PC-3 (cell line): Measurements from ENCODE around the gene FRG2. TPM values are rescaled to one million over a fixed set of nuclear protein-coding genes. Genes with fewer than 3 reads are reported as not detected.

Source experiments
- ATAC-seq: fragments of 200-7000 bp; cut with Tn5 transposase; 2 replicates; pipeline ENCODE4 v1.9.1; 2020; ENCODE audit warnings: mild to moderate bottlenecking, moderate library complexity
- BruUV-seq: library from RNA; stranded (reverse); fragments of 400-500 nt; replicated peaks from 2 replicates; lab custom pipeline; 2021; lab: Mats Ljungman, UMichigan
- CTCF ChIA-PET: fragments of 300-600 bp; sonication (Branson Sonifier 250); formaldehyde crosslinking; loops from one replicate; lab custom pipeline; 2022; ENCODE audit warnings: antibody characterized with exemption; lab: Charles Lee
- POLR2A ChIA-PET: fragments of 300-600 bp; sonication (Branson Sonifier 250); formaldehyde crosslinking; loops from one replicate; lab custom pipeline; 2022; ENCODE audit warnings: antibody characterized with exemption; ENCODE audit not compliant: unreplicated experiment; lab: Charles Lee
- DNase-seq: peaks from one replicate; pipeline ENCODE4 v3.0.0-alpha.2; 2015
- H2AFZ ChIP-seq: fragments of 300-600 bp; sonication (generic); 2 replicates; pipeline ENCODE4 v1.6.0; 2016; ENCODE audit warnings: antibody characterized with exemption, low read length
- H3F3A ChIP-seq: fragments of 300-600 bp; sonication (generic); one replicate; pipeline ENCODE4 v1.6.0; 2017; ENCODE audit warnings: antibody characterized with exemption, low read length, control low read depth, mild to moderate bottlenecking; ENCODE audit not compliant: unreplicated experiment
- H3K27ac ChIP-seq: fragments of 300-600 bp; sonication (generic); 2 replicates; pipeline ENCODE4 v1.5.1; 2016; ENCODE audit warnings: mild to moderate bottlenecking, low read length
- H3K27me3 ChIP-seq: fragments of 300-600 bp; sonication (generic); 2 replicates; pipeline ENCODE4 v1.6.1; 2016; ENCODE audit warnings: low read length, mixed read lengths
- H3K36me3 ChIP-seq: fragments of 300-600 bp; sonication (generic); 2 replicates; pipeline ENCODE4 v1.6.1; 2016; ENCODE audit warnings: low read depth, mixed run types, low read length, mixed read lengths
- H3K4me1 ChIP-seq: fragments of 300-600 bp; sonication (generic); 2 replicates; pipeline ENCODE4 v1.5.1; 2016; ENCODE audit warnings: low read length; ENCODE audit not compliant: insufficient read depth
- H3K4me2 ChIP-seq: fragments of 300-600 bp; sonication (generic); 2 replicates; pipeline ENCODE4 v1.6.0; 2016; ENCODE audit warnings: low read length
- H3K4me3 ChIP-seq: fragments of 300-600 bp; sonication (generic); 2 replicates; pipeline ENCODE4 v1.5.1; 2016; ENCODE audit warnings: mild to moderate bottlenecking, low read length, mixed read lengths
- H3K79me2 ChIP-seq: fragments of 300-600 bp; sonication (generic); 2 replicates; pipeline ENCODE4 v1.6.1; 2017; ENCODE audit warnings: low read length, mixed read lengths
- H3K9ac ChIP-seq: fragments of 300-600 bp; sonication (generic); 2 replicates; pipeline ENCODE4 v1.6.0; 2016; ENCODE audit warnings: mild to moderate bottlenecking, low read length
- H3K9me2 ChIP-seq: fragments of 300-600 bp; sonication (generic); replicated peaks from 2 replicates; pipeline ENCODE4 v1.6.1; 2016; ENCODE audit warnings: mixed run types, low read length, mixed read lengths
- H3K9me3 ChIP-seq: fragments of 300-600 bp; sonication (generic); 2 replicates; pipeline ENCODE4 v1.6.1; 2016; ENCODE audit warnings: low read length, mixed read lengths
- H4K20me1 ChIP-seq: fragments of 300-600 bp; sonication (generic); 2 replicates; pipeline ENCODE4 v1.6.1; 2016; ENCODE audit warnings: low read length, mixed read lengths
- EZH2 ChIP-seq: fragments of 300-600 bp; sonication (generic); IDR thresholded peaks from one replicate; pipeline ENCODE4 v1.6.1; 2017; ENCODE audit warnings: antibody characterized with exemption, mild to moderate bottlenecking, low read length; ENCODE audit not compliant: unreplicated experiment
- EZH2phosphoT487 ChIP-seq: fragments of 300-600 bp; sonication (generic); IDR thresholded peaks from 2 replicates; pipeline ENCODE4 v1.6.1; 2018; ENCODE audit warnings: mild to moderate bottlenecking, antibody characterized with exemption, low read length, borderline replicate concordance
- intact Hi-C: fragments of 100-400 bp; cut with micrococcal nuclease; formaldehyde crosslinking; loops from 2 replicates; pipeline ENCODE4 v1.9.0; 2023
- total RNA-seq: library from RNA; depleted of rRNA; stranded (reverse); fragments of >200 nt; gene quantifications from 2 replicates; pipeline ENCODE4 v1.2.3, GENCODE V29; 2014
- TF ChIP-seq, protein P1 (sequence below): fragments of 300-600 bp; sonication (generic); conservative IDR thresholded peaks from 2 replicates; pipeline ENCODE4 v1.5.1; 2017; ENCODE audit warnings: antibody characterized with exemption, low read depth, mild to moderate bottlenecking, low read length

The FRG2 gene
- total RNA-seq, 1 experiment from 2014 or later: 0.47 TPM

DNA sequence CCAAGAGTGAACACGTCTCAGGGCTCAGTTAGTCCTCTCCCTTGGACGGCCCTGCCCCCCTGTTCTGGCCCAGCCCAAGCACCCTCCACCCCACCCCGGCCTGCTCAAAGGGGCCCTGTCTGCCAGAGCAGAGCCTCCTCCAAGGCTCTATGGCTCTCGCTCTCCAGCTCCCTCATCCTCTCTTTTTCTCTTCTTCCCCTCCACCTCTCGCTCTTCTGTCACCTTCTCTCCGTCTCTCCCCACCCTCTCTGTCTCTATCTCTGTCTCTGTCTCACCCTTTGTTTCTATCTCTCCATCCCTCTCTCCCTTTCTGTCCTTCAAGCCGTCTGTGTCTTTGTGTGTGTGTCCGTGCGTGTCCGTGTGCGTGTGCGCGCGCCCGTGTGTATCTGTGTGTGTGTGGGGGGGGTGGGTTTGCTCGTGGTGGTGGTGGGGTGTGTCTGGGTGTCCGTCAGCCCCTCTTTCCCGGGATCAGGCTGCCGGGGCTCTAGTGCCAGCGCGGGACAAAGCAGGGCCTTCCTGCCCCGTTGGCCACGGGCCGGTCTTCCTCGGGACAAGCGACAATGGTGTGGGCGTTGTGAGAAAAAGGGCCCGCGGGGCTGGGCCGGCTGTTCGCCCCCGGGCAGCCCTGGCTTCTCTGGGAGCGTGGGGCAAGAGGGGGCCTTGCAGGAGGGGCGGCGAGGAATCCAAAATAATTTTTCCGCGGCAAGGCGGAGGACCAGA is 8.7 kb downstream of the FRG2 start:
- no peaks in the 10 kb centered on the region for H3F3A ChIP-seq
- no peaks in the 10 kb centered on the region for H3K79me2 ChIP-seq
- intact Hi-C loops: no loop called here
- no peak overlapping the region for H3K9ac ChIP-seq
- DNase-seq (no peak), ATAC-seq (no peak)
- ChIA-PET CTCF (no interaction called here), POLR2A (no interaction called here)
- H3K4me1 ChIP-seq: no peaks in the 10 kb centered on the region
- H4K20me1 ChIP-seq: no peaks in the 10 kb centered on the region
- BruUV-seq: no TSS peak
- no peaks in the 10 kb centered on the region for H3K9me2 ChIP-seq
- H3K36me3 ChIP-seq: no peaks in the 10 kb centered on the region
- H3K27me3 ChIP-seq: no peaks in the 10 kb centered on the region
- H3K27ac ChIP-seq: no peak overlapping the region
- no peak overlapping the region for H2AFZ ChIP-seq
- H3K9me3 ChIP-seq: no peaks in the 10 kb centered on the region
- TF ChIP-seq EZH2: no peak
- TF ChIP-seq EZH2phosphoT487: no peak
- TF ChIP-seq, protein P1, sequence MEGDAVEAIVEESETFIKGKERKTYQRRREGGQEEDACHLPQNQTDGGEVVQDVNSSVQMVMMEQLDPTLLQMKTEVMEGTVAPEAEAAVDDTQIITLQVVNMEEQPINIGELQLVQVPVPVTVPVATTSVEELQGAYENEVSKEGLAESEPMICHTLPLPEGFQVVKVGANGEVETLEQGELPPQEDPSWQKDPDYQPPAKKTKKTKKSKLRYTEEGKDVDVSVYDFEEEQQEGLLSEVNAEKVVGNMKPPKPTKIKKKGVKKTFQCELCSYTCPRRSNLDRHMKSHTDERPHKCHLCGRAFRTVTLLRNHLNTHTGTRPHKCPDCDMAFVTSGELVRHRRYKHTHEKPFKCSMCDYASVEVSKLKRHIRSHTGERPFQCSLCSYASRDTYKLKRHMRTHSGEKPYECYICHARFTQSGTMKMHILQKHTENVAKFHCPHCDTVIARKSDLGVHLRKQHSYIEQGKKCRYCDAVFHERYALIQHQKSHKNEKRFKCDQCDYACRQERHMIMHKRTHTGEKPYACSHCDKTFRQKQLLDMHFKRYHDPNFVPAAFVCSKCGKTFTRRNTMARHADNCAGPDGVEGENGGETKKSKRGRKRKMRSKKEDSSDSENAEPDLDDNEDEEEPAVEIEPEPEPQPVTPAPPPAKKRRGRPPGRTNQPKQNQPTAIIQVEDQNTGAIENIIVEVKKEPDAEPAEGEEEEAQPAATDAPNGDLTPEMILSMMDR: no peak
- H3K4me2 ChIP-seq: no peak overlapping the region
- no peak overlapping the region for H3K4me3 ChIP-seq

DNA sequence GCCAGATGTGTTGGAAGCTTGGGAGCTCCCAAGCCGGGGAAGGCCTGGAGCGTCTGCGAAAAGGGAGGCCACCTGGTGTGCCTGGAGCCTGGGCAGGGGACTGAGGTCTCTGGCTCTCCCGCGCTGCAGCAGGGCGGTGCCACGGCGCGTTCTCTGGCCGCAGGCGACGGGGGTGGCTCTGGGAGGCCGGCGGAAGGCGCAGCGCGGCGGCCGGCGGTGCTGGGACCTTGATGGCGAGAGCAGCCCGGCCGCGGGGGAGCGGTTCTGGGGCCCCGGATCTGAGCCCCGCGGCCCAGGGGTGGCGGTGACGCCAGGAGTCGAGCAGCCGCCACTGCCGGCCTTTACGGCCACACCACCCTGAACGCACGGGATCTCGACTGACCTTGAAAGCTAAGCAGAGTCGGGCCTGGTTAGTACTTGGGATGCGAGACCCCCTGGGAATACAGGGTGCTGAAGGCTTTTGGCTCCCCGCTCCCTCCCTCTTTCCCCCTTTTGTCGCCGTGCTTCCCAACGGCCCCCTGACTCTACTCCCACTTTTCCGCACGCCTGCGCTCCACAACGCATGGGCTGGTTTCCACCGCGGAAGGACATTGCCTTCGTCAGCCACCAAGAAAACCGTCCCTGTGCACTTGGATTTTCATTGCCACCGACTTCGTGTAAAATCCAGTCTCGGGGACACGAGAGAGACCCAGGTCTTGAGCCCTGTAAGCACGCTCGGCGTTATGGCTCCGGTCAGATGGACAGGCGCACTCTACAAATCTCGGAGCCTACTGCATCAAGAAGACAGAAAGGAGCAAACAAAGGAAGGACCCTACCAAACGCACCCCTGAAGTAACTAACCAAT is 9.5 kb downstream of the FRG2 start:
- Histone ChIP-seq H2AFZ (no peak overlapping the region), H3K27me3 (no peaks in the 10 kb centered on the region), H3F3A (no peaks in the 10 kb centered on the region), H3K4me3 (no peak overlapping the region), H4K20me1 (no peaks in the 10 kb centered on the region), H3K4me2 (no peak overlapping the region), H3K27ac (no peak overlapping the region), H3K9me3 (no peaks in the 10 kb centered on the region), H3K9ac (no peak overlapping the region), H3K36me3 (no peaks in the 10 kb centered on the region), H3K4me1 (no peaks in the 10 kb centered on the region), H3K79me2 (no peaks in the 10 kb centered on the region), H3K9me2 (no peaks in the 10 kb centered on the region)
- ATAC-seq (no peak), DNase-seq (no peak)
- intact Hi-C loops: no loop called here
- POLR2A ChIA-PET: no interaction called here
- no TSS peak for BruUV-seq
- TF ChIP-seq EZH2phosphoT487 (no peak), EZH2 (no peak)
- TF ChIP-seq, protein P1: no peak
- CTCF ChIA-PET: no interaction called here
